GM23338 (cell line): Measurements from ENCODE around the gene EPHB6. TPM values are rescaled to one million over a fixed set of nuclear protein-coding genes. Genes with fewer than 3 reads are reported as not detected.

ENCODE experiments used
- CTCF ChIP-seq, 2 experiments: fragments of 200-600 bp in 1 of 2; sonication (generic) in 1 of 2; conservative IDR thresholded peaks; 2 replicates each; pipeline versions ENCODE4 v1.5.1 to v1.6.1; 2016 to 2017; ENCODE audit warnings: antibody characterized with exemption in 2 of 2, low read depth in 2 of 2, mild to moderate bottlenecking in 2 of 2, moderate library complexity in 1 of 2
- ETS1 ChIP-seq: IDR thresholded peaks from 2 replicates; pipeline ENCODE4 v1.6.1; 2016; ENCODE audit warnings: antibody characterized with exemption
- EZH2 ChIP-seq: fragments of 200-600 bp; sonication (generic); IDR thresholded peaks from one replicate; pipeline ENCODE4 v1.8.0; 2017; ENCODE audit warnings: antibody characterized with exemption, mild to moderate bottlenecking, low read depth; ENCODE audit not compliant: unreplicated experiment
- EZH2phosphoT487 ChIP-seq: fragments of 200-600 bp; sonication (generic); IDR thresholded peaks from one replicate; pipeline ENCODE4 v1.8.1; 2018; ENCODE audit warnings: antibody characterized with exemption; ENCODE audit not compliant: unreplicated experiment
- ZNF462 ChIP-seq: fragments of 250-450 bp; sonication (Bioruptor Pico); IDR thresholded peaks from 2 replicates; pipeline ENCODE4 v1.5.0; 2020; ENCODE audit warnings: mild to moderate bottlenecking, moderate library complexity
- polyA plus RNA-seq: library from polyadenylated mRNA; unstranded; fragments of >200 nt; fragmentation: Nextera tagmentation; extraction: Ambion mirVana; gene quantifications from 2 replicates; pipeline ENCODE4 v1.2.1, GENCODE V29; 2016
- total RNA-seq: library from RNA; depleted of rRNA; stranded (reverse); fragments of >200 nt; shearing (Covaris generic); gene quantifications from 2 replicates; pipeline ENCODE4 v1.2.3, GENCODE V29; 2014

Gene EPHB6
- total and polyA plus RNA-seq, 2 experiments from 2014 or later, result 20.8 to 27.5 TPM

GRCh38 chr7:142886866-142887265, 32.0 kb downstream of the EPHB6 start (continued):
- TF ChIP-seq ETS1, result no peak
- TF ChIP-seq EZH2phosphoT487, result no peak
- no peak for TF ChIP-seq ZNF462 (CRISPR knock-in tag)
- no peak for TF ChIP-seq EZH2
- no peak for TF ChIP-seq CTCF (conservative IDR thresholded peaks at IDR 0.05; ENCODE audit: low read depth in 2 of 2)
